Esophagus muscularis mucosa (tissue), 4 donors: ENCODE results near the gene CSGALNACT2. TPM values are rescaled to one million over a fixed set of nuclear protein-coding genes. Genes with fewer than 3 reads are reported as not detected.

Experiments
- DNase-seq: peaks from one replicate; pipeline ENCODE4 v3.0.0-alpha.2; 2017; ENCODE audit errors: extremely low spot score
- H3K27ac ChIP-seq, 4 donors: fragments of 200-600 bp; sonication (generic); replicated peaks in 1 of 4; 1 replicate in 3 of 4; 2 replicates in 1 of 4; pipeline ENCODE4 v1.5.1; 2016 to 2019; ENCODE audit warnings: mild to moderate bottlenecking in 1 of 4
- H3K27me3 ChIP-seq, 4 donors: fragments of 200-600 bp; sonication (generic); one replicate each; pipeline versions ENCODE4 v1.5.1 to v1.6.0; 2016 to 2019
- H3K36me3 ChIP-seq, 4 donors: fragments of 200-600 bp; sonication (generic); one replicate each; pipeline ENCODE4 v1.5.1; 2016 to 2019
- H3K4me1 ChIP-seq, 4 donors: fragments of 200-600 bp; sonication (generic); one replicate each; pipeline ENCODE4 v1.5.1; 2016 to 2019
- H3K4me3 ChIP-seq, 4 donors: fragments of 200-600 bp; sonication (generic); 1 replicate in 2 of 4; 2 replicates in 2 of 4; pipeline ENCODE4 v1.5.1; 2016 to 2019; ENCODE audit warnings: mild to moderate bottlenecking in 4 of 4, moderate library complexity in 1 of 4
- H3K9me3 ChIP-seq, 4 donors: fragments of 200-600 bp; sonication (generic); 1 replicate in 3 of 4; 2 replicates in 1 of 4; pipeline ENCODE4 v1.5.1; 2016 to 2019
- EP300 ChIP-seq: sonication (generic); formaldehyde crosslinking; IDR thresholded peaks from one replicate; pipeline ENCODE4 v1.6.1; 2017; ENCODE audit warnings: antibody characterized with exemption
- POLR2A ChIP-seq: fragments of 450-650 bp; IDR thresholded peaks from one replicate; pipeline ENCODE4 v1.6.1; 2017; ENCODE audit warnings: antibody characterized with exemption, moderate library complexity, mild to moderate bottlenecking, low read depth
- POLR2AphosphoS5 ChIP-seq, 2 donors: sonication (generic); formaldehyde crosslinking; IDR thresholded peaks; one replicate each; pipeline ENCODE4 v1.6.1; 2017; ENCODE audit warnings: antibody characterized with exemption in 2 of 2
- WGBS: methylation state at CpG from one replicate; pipeline ENCODE4 v1.1.5; 2018; 5-methylcytosine and 5-hydroxymethylcytosine counted together
- intact Hi-C: fragments of 100-400 bp; cut with DNase I; formaldehyde crosslinking; loops from one replicate; pipeline ENCODE4 v1.15.1; 2023
- total RNA-seq, 4 donors: library from RNA; depleted of rRNA; stranded (reverse); fragments of >200 nt; gene quantifications; one replicate each; pipeline versions ENCODE4 v1.1.0 to v1.2.1, GENCODE V29; 2016
- TF ChIP-seq, protein P1 (sequence below), 3 experiments: fragments of 200-600 bp in 2 of 3; fragments of 450-650 bp in 1 of 3; sonication (generic) in 2 of 3; IDR thresholded peaks; one replicate each; pipeline ENCODE4 v1.5.1; 2017 to 2019; ENCODE audit warnings: antibody characterized with exemption in 3 of 3, mild to moderate bottlenecking in 2 of 3, moderate library complexity in 1 of 3

Gene CSGALNACT2
- total RNA-seq, 4 donors from 2014 or later = 25.6 to 39.5 (median 33.9) TPM

DNA sequence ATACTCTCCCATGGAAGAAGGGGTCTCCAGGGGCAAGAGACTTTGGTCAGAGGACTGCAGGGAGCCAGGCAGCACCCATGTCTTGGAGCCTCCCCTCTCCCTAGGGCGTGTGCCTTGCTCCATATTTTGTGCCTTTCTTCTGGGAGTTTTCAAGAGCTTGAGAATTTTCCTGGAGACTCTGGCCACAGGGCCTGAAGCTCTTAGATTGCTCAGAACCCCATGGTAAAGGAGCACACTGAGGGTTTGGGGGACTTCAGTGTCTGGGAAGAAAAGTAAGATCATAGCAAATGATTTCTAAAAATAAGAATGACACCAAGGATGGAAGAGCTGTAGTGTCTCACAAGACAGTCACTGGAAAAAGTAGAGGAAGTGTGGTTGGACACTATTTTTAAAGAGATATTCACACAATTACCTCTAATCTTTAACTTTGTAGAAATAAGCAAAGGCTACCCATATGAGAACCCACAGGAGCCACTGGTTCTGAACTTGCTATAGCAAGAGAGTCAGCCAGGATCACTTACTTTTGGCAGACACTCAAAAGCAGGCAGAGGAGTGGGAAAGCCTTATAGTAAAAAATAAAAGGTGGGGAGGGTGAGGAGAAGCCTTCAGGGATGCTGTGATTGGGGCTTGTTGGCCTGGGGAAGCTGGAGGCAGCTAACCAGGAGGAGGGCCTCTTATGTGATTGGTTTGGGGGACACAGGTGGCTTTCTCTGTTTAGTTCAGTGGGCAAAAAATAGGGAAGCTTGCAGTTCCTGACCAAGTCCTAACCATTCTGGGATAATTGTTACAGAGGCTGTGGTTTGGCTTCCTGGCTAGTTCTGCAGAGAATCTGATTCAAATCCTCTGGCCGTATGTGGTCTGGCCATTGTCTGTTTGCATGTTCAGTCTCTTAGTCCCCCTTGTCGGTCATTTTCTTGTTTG lies 5.1 kb upstream of the CSGALNACT2 start:
- no peaks in the 10 kb centered on the region for H3K27me3 ChIP-seq
- peaks cover 8 to 19% (median 14%) of the 10 kb centered on the region in 4 donors for H3K4me1 ChIP-seq
- peak; percentile 66 for DNase-seq
- no peak overlapping the region for H3K4me3 ChIP-seq
- no peaks in the 10 kb centered on the region for H3K36me3 ChIP-seq
- TF ChIP-seq POLR2AphosphoS5 (IDR thresholded peaks at IDR 0.05) = no peak
- no peak for TF ChIP-seq POLR2A
- TF ChIP-seq EP300 = no peak
- TF ChIP-seq, protein P1, sequence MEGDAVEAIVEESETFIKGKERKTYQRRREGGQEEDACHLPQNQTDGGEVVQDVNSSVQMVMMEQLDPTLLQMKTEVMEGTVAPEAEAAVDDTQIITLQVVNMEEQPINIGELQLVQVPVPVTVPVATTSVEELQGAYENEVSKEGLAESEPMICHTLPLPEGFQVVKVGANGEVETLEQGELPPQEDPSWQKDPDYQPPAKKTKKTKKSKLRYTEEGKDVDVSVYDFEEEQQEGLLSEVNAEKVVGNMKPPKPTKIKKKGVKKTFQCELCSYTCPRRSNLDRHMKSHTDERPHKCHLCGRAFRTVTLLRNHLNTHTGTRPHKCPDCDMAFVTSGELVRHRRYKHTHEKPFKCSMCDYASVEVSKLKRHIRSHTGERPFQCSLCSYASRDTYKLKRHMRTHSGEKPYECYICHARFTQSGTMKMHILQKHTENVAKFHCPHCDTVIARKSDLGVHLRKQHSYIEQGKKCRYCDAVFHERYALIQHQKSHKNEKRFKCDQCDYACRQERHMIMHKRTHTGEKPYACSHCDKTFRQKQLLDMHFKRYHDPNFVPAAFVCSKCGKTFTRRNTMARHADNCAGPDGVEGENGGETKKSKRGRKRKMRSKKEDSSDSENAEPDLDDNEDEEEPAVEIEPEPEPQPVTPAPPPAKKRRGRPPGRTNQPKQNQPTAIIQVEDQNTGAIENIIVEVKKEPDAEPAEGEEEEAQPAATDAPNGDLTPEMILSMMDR (IDR thresholded peaks at IDR 0.05) = no peak
- H3K27ac ChIP-seq = no peak overlapping the region
- intact Hi-C loops = no loop called here
- no peaks in the 10 kb centered on the region for H3K9me3 ChIP-seq
- WGBS = 73% methylated on average over 3 of the region's 3 CpGs

DNA sequence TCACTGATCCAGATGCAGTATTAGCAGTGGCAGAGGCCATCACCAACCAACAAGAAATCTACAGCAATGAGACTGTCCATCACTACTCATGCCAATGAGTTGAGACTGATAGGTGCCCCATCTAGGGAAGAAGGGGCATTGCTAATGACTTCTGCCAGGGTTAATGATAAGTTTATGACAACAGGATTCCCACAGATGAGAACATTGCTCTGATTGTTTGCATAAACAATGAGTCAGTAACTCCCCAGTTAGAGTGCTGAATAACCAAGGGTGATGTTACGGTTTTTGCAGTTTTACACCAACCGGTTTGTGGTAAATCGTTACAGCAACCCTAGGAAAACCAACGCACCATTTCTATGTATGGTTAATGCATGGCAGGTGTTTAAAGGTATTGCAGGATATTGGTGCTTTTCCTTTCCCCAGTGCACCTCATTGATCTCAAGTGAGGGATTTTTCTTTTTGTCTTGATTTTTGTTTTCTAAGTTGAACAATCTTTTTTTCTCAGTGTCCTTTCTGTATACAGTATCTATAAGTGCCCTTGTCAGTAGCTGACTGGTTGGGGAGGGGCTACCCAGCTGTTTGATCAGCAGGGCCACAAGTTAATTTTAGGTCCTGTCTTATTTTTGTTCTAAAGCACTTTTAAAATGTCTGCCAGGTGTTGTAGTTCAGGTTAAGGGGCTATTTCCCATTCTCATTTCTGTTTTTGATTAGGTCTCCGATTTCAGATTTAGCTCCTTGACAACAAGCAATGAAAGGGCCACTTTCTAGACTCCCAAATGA lies 3.9 kb upstream of the CSGALNACT2 start:
- peak; percentile 80 for DNase-seq
- Histone ChIP-seq H3K36me3 (no peaks in the 10 kb centered on the region), H3K4me1 (peaks cover 13 to 20% (median 16%) of the 10 kb centered on the region in 4 donors), H3K9me3 (no peaks in the 10 kb centered on the region), H3K27ac (no peak overlapping the region), H3K4me3 (no peak overlapping the region), H3K27me3 (no peaks in the 10 kb centered on the region)
- TF ChIP-seq POLR2AphosphoS5 (IDR thresholded peaks at IDR 0.05) (no peak), EP300 (no peak), POLR2A (no peak)
- TF ChIP-seq, protein P1 (IDR thresholded peaks at IDR 0.05) = no peak
- 92% methylated on average over 5 of the region's 5 CpGs for WGBS
- intact Hi-C loops = no loop called here

DNA sequence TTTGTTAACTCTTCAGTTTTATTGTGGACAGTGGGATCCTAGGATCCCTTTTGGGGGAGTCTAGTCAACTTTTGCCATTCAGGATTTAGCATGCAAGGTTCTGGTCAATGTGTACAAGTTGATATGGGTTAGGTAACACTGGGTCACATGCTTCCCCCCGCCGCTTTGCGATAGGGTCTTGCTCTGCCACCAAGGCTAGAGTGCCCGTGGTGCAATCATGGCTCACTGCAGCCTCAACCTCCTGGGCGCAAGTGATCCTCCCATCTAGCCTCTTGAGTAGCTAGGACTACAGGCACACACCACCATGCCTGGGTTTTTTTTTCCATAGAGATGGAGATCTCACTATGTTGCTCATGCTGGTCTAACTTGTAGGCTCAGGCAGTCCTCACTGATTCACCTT lies 3.2 kb upstream of the CSGALNACT2 start:
- intact Hi-C loops = no loop called here
- no peak for DNase-seq
- Histone ChIP-seq H3K36me3 (no peaks in the 10 kb centered on the region), H3K4me3 (no peak overlapping the region), H3K4me1 (peaks cover 20 to 28% (median 24%) of the 10 kb centered on the region in 4 donors), H3K27ac (no peak overlapping the region), H3K27me3 (no peaks in the 10 kb centered on the region), H3K9me3 (no peaks in the 10 kb centered on the region)
- TF ChIP-seq EP300 (no peak), POLR2A (no peak), POLR2AphosphoS5 (IDR thresholded peaks at IDR 0.05) (no peak)
- TF ChIP-seq, protein P1 (IDR thresholded peaks at IDR 0.05) = no peak
- whole genome bisulfite sequencing = 94% methylated on average over 5 of the region's 5 CpGs

DNA sequence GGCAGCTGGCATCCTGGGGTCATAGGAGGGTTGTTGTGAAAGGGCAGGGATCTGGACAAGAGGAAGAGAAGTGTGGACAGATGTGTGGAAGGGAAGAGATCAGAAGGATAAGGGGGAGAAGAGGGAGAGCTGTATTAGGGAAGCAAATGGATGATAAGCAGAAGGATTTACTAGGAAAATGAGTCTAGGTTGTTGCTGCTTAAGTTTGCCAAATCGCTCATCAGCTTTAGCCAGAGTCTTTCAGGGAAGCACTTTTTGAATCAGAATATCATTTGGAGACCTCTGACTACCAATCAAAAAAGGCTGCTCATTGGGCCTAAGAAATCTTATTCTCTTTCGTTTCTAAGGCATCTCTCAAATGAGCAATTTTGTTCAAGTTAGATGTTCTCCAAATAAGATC lies 2.6 kb upstream of the CSGALNACT2 start:
- intact Hi-C loops = no loop called here
- TF ChIP-seq EP300 = no peak
- TF ChIP-seq POLR2AphosphoS5 (IDR thresholded peaks at IDR 0.05) = no peak
- TF ChIP-seq, protein P1 (IDR thresholded peaks at IDR 0.05) = no peak
- H3K27me3 ChIP-seq = no peaks in the 10 kb centered on the region
- WGBS = 94% methylated on average over 2 of the region's 2 CpGs
- peaks cover 20 to 34% (median 29%) of the 10 kb centered on the region in 4 donors for H3K4me1 ChIP-seq
- no peaks in the 10 kb centered on the region for H3K36me3 ChIP-seq
- no peak overlapping the region for H3K4me3 ChIP-seq
- H3K9me3 ChIP-seq = no peaks in the 10 kb centered on the region
- no peak for DNase-seq
- H3K27ac ChIP-seq = no peak overlapping the region
